ENCODE data around the gene CCDC93. TPM values are rescaled to one million over a fixed set of nuclear protein-coding genes. Genes with fewer than 3 reads are reported as not detected.

Gene CCDC93
- total and polyA plus RNA-seq, 2 of the 4 experiments (the other 2 are of a cell fraction): 8.1 to 17.2 TPM

DNA sequence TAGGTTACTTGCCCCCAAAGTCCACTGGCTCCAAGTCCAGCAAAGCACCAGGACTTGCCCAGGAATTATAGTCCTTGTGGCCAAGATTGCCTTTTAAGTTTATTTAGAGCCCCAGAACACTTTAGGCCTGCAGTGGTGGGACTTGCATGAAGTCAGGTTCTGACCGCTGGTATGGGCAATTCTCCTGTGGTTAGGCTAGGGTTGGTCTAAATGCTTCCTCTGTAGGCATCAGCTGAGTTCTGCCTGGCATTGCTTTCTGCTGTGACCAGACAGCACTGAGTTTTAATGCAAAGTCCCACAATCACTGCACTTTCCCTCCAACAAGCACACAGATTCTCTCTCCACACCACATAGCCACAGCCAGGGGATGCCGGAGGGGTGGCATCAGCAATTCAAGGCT, 134.9 kb downstream of the CCDC93 start:
- no peak overlapping the region for H3K18ac ChIP-seq (ENCODE audit: low read depth, low read length)
- no peaks in the 10 kb centered on the region for H3K79me1 ChIP-seq (ENCODE audit: low read depth in 1 of 2, low read length in 2 of 2)
- intact Hi-C loops (cut with micrococcal nuclease) (no loop called here), in situ Hi-C loops (cut with MboI; ENCODE audit: low sequenced_read_pairs) (no loop called here), dilution Hi-C loops (cut with HindIII; ENCODE audit: low sequenced_read_pairs, unreplicated experiment) (no loop called here)
- no peak for DNase-seq
- no peaks in the 10 kb centered on the region for H3K4me1 ChIP-seq (ENCODE audit: control insufficient read depth, insufficient read depth, low read length)
- no peak overlapping the region for H4K91ac ChIP-seq (ENCODE audit: insufficient read depth, low read depth, low read length)
- ATAC-seq (ENCODE audit: low read depth): no peak
- no peaks in the 10 kb centered on the region; the same call in 1 of the 2 replicates for H3K9me3 ChIP-seq (ENCODE audit: control insufficient read depth, insufficient read depth, low read length)
- no peak overlapping the region for H4K5ac ChIP-seq (ENCODE audit: low read depth, low read length)
- H3K27me3 ChIP-seq (ENCODE audit: control insufficient read depth, insufficient read depth, low read length): peaks cover 2% of the 10 kb centered on the region; the same call in 1 of the 2 replicates
- H2BK15ac ChIP-seq (ENCODE audit: low read depth, low read length): no peak overlapping the region
- H2AK5ac ChIP-seq (ENCODE audit: low read depth, low read length): no peak overlapping the region
- H2BK120ac ChIP-seq (ENCODE audit: low read depth, low read length): no peak overlapping the region
- no peak overlapping the region for H2BK20ac ChIP-seq (ENCODE audit: low read depth, low read length)
- ChIA-PET CTCF (no interaction called here), POLR2A (ENCODE audit: unreplicated experiment) (no interaction called here)
- no peak overlapping the region for H3K23ac ChIP-seq (ENCODE audit: low read depth, low read length)
- no peaks in the 10 kb centered on the region for H3K36me3 ChIP-seq (ENCODE audit: control insufficient read depth, insufficient read depth, low read length)
- H3K4me3 ChIP-seq (ENCODE audit: insufficient read depth, low read depth, low read length): no peak overlapping the region
- no peak overlapping the region for H3K4ac ChIP-seq (ENCODE audit: low read depth, low read length)
- no peak overlapping the region for H2AK9ac ChIP-seq (replicated peaks; ENCODE audit: low read depth, low read length, poor library complexity)
- H2AFZ ChIP-seq (replicated peaks; ENCODE audit: low read length, poor library complexity): no peak overlapping the region
- no peak overlapping the region for H3K4me2 ChIP-seq (ENCODE audit: low read depth, low read length)
- WGBS, 2 experiments (ENCODE audit: extremely low coverage in 2 of 2, insufficient read length in 1 of 2): no CpG with 5 or more reads among the region's 2 CpGs
- no peak overlapping the region for H3K27ac ChIP-seq (ENCODE audit: insufficient read depth, low read length)
- H4K20me1 ChIP-seq (ENCODE audit: insufficient read depth, low read length): no peaks in the 10 kb centered on the region
- H2BK5ac ChIP-seq (ENCODE audit: low read depth, low read length, poor library complexity, severe bottlenecking): no peak overlapping the region
- H3K14ac ChIP-seq (replicated peaks; ENCODE audit: low read depth, low read length): no peak overlapping the region
- no peak overlapping the region for H4K8ac ChIP-seq (ENCODE audit: low read depth in 2 of 2, low read length in 2 of 2)
- H3K56ac ChIP-seq (ENCODE audit: extremely low read depth, insufficient read depth, low read length): no peak overlapping the region
- H3K9me1 ChIP-seq (ENCODE audit: insufficient read depth, low read length): no peaks in the 10 kb centered on the region
- no TSS peak for BruUV-seq (replicated peaks)
- no peak overlapping the region for H3K9ac ChIP-seq (ENCODE audit: low read depth, low read length)
- TF ChIP-seq RCOR1 (IDR thresholded peaks at IDR 0.05; ENCODE audit: insufficient replicate concordance, low read length) (no peak), POLR2A (IDR thresholded peaks at IDR 0.05; ENCODE audit: low read depth, low read length) (no peak), SMC3 (IDR thresholded peaks at IDR 0.05; ENCODE audit: low read depth, low read length) (no peak)

All from IMR-90 (cell line).